Activated T-cell treated with anti-CD3 and anti-CD28 coated beads for 24 hours (primary cell): ENCODE measurements around the gene B4GALT2.

Source experiments
- DNase-seq: peaks from one replicate; pipeline ENCODE4 v3.0.0-alpha.2; 2020; ENCODE audit warnings: low read depth

The B4GALT2 gene

GRCh38 chr1:44002606-44003157 is 23.7 kb downstream of the B4GALT2 start:
- DNase-seq, result no peak

GRCh38 chr1:44008259-44008658 is 29.2 kb downstream of the B4GALT2 start:
- DNase-seq, result no peak

- DNase-seq, result no peak
Observed at GRCh38 chr1:44010935-44011471, 32.0 kb downstream of the B4GALT2 start.

- no peak for DNase-seq
Observed at GRCh38 chr1:44012404-44012803, 33.4 kb downstream of the B4GALT2 start.

GRCh38 chr1:44012941-44013609 is 34.1 kb downstream of the B4GALT2 start:
- DNase-seq, result no peak

GRCh38 chr1:44013949-44014348 is 34.9 kb downstream of the B4GALT2 start:
- no peak for DNase-seq

GRCh38 chr1:44014365-44015104 is 35.5 kb downstream of the B4GALT2 start:
- DNase-seq, result no peak

- DNase-seq, result no peak
Observed at GRCh38 chr1:44015206-44015605, 36.2 kb downstream of the B4GALT2 start.

- DNase-seq, result no peak
Observed at GRCh38 chr1:44016041-44016889, 37.3 kb downstream of the B4GALT2 start.

GRCh38 chr1:44016890-44017400 is 37.9 kb downstream of the B4GALT2 start:
- DNase-seq, result no peak

GRCh38 chr1:44019466-44019948 is 40.5 kb downstream of the B4GALT2 start:
- no peak for DNase-seq

- no peak for DNase-seq
Observed at GRCh38 chr1:44020464-44020863, 41.5 kb downstream of the B4GALT2 start.

GRCh38 chr1:44021156-44021555 is 42.1 kb downstream of the B4GALT2 start:
- DNase-seq, result no peak

- no peak for DNase-seq
Observed at GRCh38 chr1:44021581-44022321, 42.7 kb downstream of the B4GALT2 start.

GRCh38 chr1:44024031-44024902 is 45.3 kb downstream of the B4GALT2 start:
- no peak for DNase-seq

- no peak for DNase-seq
Observed at GRCh38 chr1:44024903-44025525, 46.0 kb downstream of the B4GALT2 start.

GRCh38 chr1:44025816-44026215 is 46.8 kb downstream of the B4GALT2 start:
- DNase-seq, result no peak

- no peak for DNase-seq
Observed at GRCh38 chr1:44027320-44027719, 48.3 kb downstream of the B4GALT2 start.

GRCh38 chr1:44029260-44029910 is 50.4 kb downstream of the B4GALT2 start:
- DNase-seq, result no peak
